ENCODE data around the gene CLPTM1L. TPM values are rescaled to one million over a fixed set of nuclear protein-coding genes. Genes with fewer than 3 reads are reported as not detected.

Gene CLPTM1L
- total RNA-seq, 1 donor from 2014 or later, result 34.2 TPM

GRCh38 chr5:1311439-1312055 is 33.4 kb downstream of the CLPTM1L start:
- intact Hi-C loops (cut with micrococcal nuclease), result no loop called here
- Histone ChIP-seq H3K4me1 (peaks cover 7% of the 10 kb centered on the region), H3K27ac (replicated peaks) (no peak overlapping the region), H3K4me3 (no peak overlapping the region), H3K9me3 (replicated peaks) (no peaks in the 10 kb centered on the region), H3K36me3 (no peaks in the 10 kb centered on the region), H3K27me3 (ENCODE audit: low read depth) (peaks cover 35% of the 10 kb centered on the region)
- DNase-seq, result no peak
- no peak for TF ChIP-seq CTCF (IDR thresholded peaks at IDR 0.05; ENCODE audit: borderline replicate concordance)

- intact Hi-C loops (cut with micrococcal nuclease), result no loop called here
- no peak for DNase-seq
- Histone ChIP-seq H3K9me3 (replicated peaks) (no peaks in the 10 kb centered on the region), H3K27me3 (ENCODE audit: low read depth) (peaks cover 35% of the 10 kb centered on the region), H3K36me3 (no peaks in the 10 kb centered on the region), H3K27ac (replicated peaks) (no peak overlapping the region), H3K4me1 (no peaks in the 10 kb centered on the region), H3K4me3 (no peak overlapping the region)
- no peak for TF ChIP-seq CTCF (IDR thresholded peaks at IDR 0.05; ENCODE audit: borderline replicate concordance)
Measured at GRCh38 chr5:1310118-1310517, 34.8 kb downstream of the CLPTM1L start.

GRCh38 chr5:1304033-1304432 is 40.9 kb downstream of the CLPTM1L start:
- Histone ChIP-seq H3K27ac (replicated peaks) (no peak overlapping the region), H3K9me3 (replicated peaks) (peaks cover 12% of the 10 kb centered on the region), H3K4me3 (no peak overlapping the region), H3K36me3 (no peaks in the 10 kb centered on the region), H3K27me3 (ENCODE audit: low read depth) (peaks cover 4% of the 10 kb centered on the region), H3K4me1 (no peaks in the 10 kb centered on the region)
- intact Hi-C loops (cut with micrococcal nuclease), result no loop called here
- no peak for DNase-seq
- no peak for TF ChIP-seq CTCF (IDR thresholded peaks at IDR 0.05; ENCODE audit: borderline replicate concordance)

GRCh38 chr5:1302258-1302657 is 42.6 kb downstream of the CLPTM1L start:
- H3K4me3 ChIP-seq, result no peak overlapping the region
- H3K27me3 ChIP-seq (ENCODE audit: low read depth), result peaks cover 20% of the 10 kb centered on the region
- no peak for DNase-seq
- intact Hi-C loops (cut with micrococcal nuclease), result no loop called here
- H3K4me1 ChIP-seq, result no peaks in the 10 kb centered on the region
- no peaks in the 10 kb centered on the region for H3K36me3 ChIP-seq
- peaks cover 12% of the 10 kb centered on the region for H3K9me3 ChIP-seq (replicated peaks)
- no peak overlapping the region for H3K27ac ChIP-seq (replicated peaks)
- TF ChIP-seq CTCF (IDR thresholded peaks at IDR 0.05; ENCODE audit: borderline replicate concordance), result no peak

- Histone ChIP-seq H3K9me3 (replicated peaks) (peaks cover 12% of the 10 kb centered on the region), H3K27me3 (ENCODE audit: low read depth) (peaks cover 36% of the 10 kb centered on the region), H3K4me3 (no peak overlapping the region), H3K36me3 (no peaks in the 10 kb centered on the region), H3K27ac (replicated peaks) (no peak overlapping the region), H3K4me1 (no peaks in the 10 kb centered on the region)
- DNase-seq, result peak; percentile 12
- TF ChIP-seq CTCF (IDR thresholded peaks at IDR 0.05; ENCODE audit: borderline replicate concordance), result no peak
- intact Hi-C loops (cut with micrococcal nuclease), result no loop called here
Measured at GRCh38 chr5:1300581-1301083, 44.3 kb downstream of the CLPTM1L start.

All from left ventricle myocardium inferior (tissue), 1 donor.